GM12873 (cell line): ENCODE measurements around the gene IL9.

Experiments
- TF ChIP-seq, protein P1 (sequence below): IDR thresholded peaks from 2 replicates; pipeline ENCODE4 v1.5.1; 2012; ENCODE audit warnings: low read depth, mild to moderate bottlenecking, moderate library complexity, low read length, control low read depth; ENCODE audit not compliant: insufficient read depth; ENCODE audit errors: missing control alignments

Gene IL9

DNA sequence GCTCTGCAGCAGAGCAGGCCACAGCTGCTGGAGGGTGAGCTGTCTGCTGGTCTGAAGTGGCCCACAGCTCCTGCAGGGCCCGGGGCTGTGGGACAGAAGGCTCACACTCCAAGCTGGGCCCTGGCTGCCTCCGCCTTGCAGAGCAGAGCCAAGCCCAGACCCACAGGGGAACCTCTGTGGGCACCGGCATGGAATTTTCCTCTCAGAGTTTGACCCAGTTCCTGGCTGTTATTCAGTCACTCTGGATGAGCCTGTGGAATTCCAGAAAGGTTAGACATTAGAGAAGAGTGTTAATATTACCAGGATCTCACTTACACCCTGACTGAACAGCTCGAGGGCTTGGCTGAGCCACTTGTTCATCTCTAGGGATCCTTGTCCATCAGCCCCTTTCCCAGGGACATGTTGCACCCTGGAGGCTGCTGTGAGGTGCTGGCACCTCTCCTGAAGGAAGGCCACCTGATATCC lies 17.5 kb downstream of the IL9 start:
- TF ChIP-seq, protein P1, sequence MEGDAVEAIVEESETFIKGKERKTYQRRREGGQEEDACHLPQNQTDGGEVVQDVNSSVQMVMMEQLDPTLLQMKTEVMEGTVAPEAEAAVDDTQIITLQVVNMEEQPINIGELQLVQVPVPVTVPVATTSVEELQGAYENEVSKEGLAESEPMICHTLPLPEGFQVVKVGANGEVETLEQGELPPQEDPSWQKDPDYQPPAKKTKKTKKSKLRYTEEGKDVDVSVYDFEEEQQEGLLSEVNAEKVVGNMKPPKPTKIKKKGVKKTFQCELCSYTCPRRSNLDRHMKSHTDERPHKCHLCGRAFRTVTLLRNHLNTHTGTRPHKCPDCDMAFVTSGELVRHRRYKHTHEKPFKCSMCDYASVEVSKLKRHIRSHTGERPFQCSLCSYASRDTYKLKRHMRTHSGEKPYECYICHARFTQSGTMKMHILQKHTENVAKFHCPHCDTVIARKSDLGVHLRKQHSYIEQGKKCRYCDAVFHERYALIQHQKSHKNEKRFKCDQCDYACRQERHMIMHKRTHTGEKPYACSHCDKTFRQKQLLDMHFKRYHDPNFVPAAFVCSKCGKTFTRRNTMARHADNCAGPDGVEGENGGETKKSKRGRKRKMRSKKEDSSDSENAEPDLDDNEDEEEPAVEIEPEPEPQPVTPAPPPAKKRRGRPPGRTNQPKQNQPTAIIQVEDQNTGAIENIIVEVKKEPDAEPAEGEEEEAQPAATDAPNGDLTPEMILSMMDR: no peak

DNA sequence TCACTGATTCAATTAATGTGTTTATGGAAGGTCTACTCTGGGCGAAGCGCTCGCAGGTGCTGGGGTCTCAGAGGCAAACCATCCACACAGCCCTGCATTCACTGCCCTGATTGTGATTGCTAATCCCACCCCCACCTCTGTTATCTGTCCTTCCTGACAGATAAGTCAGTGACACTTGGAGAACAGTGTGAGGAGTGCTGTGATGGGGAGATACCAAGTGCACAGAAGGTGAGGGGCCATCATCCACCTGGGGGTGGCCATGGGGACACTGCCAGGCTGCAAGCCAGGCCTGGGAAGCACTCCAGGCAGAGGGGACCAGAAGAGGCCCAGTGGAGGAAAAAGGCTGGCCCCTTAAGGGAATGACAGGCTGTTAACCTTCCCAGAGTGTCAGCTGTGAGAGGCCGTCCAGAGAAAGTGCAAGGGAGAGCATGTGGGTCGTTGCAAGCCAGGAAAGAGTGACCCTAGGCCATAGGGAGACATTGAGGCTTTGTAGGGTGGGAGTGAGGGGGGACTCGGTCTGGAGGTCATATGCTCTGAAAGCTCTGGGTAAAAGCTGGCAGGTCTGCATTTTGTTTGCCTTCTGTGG lies 18.0 kb downstream of the IL9 start:
- TF ChIP-seq, protein P1: no peak

GRCh38 chr5:135876146-135876545 lies 19.5 kb downstream of the IL9 start:
- TF ChIP-seq, protein P1: no peak

DNA sequence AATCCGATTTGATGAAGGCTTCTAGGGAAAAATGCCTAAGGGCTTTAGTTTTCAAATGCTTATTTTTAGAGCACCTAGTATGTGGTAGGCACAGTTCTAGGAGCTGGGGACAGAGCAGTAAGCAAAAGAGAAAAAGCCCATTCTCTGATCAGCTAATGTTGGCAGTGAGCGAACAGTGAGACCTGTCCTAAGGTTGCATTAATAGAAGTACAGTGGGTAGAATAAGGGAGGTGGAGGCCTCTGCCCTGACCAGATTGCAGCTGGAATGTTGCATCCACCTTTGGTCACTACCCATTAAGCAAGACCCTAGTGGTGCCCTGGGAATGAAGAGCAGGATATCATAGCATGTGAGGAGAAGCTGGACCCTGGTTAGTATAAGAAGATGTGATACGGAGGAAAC lies 20.1 kb downstream of the IL9 start:
- TF ChIP-seq, protein P1: no peak

GRCh38 chr5:135874461-135874860 lies 21.2 kb downstream of the IL9 start:
- TF ChIP-seq, protein P1: no peak

- TF ChIP-seq, protein P1: no peak
Measured at GRCh38 chr5:135873831-135874230, 21.8 kb downstream of the IL9 start.

DNA sequence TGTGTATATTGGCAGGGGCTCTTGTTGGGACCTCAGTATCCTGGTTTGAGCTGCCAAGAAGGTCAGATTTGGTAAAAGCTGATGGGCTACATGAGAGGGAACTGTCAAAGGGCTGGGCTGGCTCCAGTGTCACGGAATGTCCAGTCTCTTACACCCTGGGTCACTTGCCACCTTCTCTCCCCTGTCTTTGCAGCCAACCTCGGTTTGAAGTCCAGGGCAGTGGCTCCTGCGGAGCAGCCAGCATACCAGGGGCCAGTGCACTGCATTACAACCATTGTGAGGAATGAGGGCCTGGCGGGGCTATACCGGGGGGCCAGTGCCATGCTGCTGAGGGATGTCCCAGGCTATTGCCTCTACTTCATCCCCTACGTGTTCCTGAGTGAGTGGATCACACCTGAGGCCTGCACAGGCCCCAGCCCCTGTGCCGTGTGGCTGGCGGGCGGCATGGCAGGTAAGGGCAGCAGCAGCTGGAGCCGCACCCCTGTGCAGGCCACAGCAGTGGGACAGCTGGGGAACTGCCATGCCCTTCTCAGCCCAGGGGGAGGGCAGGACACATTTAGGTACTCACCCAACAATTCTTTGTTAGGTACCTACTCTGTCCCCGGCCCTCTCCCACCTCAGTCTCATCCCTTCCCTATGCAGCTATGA lies 24.2 kb downstream of the IL9 start:
- TF ChIP-seq, protein P1: no peak
